ENCODE data around the gene RORC.

RORC gene

GRCh38 chr1:151849126-151849525 is 17.5 kb upstream of the RORC start:
- no peak for DNase-seq (ENCODE audit: low read depth in 2 of 2)

GRCh38 chr1:151847867-151848596 is 16.4 kb upstream of the RORC start:
- DNase-seq (ENCODE audit: low read depth in 2 of 2): no peak

- no peak for DNase-seq (ENCODE audit: low read depth in 2 of 2)
Observed at GRCh38 chr1:151846686-151847237, 15.2 kb upstream of the RORC start.

- DNase-seq (ENCODE audit: low read depth in 2 of 2): no peak
Observed at GRCh38 chr1:151846062-151846568, 14.5 kb upstream of the RORC start.

- DNase-seq (ENCODE audit: low read depth in 2 of 2): no peak
Observed at GRCh38 chr1:151843398-151843797, 11.8 kb upstream of the RORC start.

- DNase-seq (ENCODE audit: low read depth in 2 of 2): no peak
Observed at GRCh38 chr1:151841141-151841540, 9.5 kb upstream of the RORC start.

- DNase-seq (ENCODE audit: low read depth in 2 of 2): no peak
Observed at GRCh38 chr1:151840421-151840820, 8.8 kb upstream of the RORC start.

GRCh38 chr1:151839457-151840403 is 8.1 kb upstream of the RORC start, which contains the start of gene C2CD4D:
TSS of gene C2CD4D (minus strand) at chr1:151839820. CDS start at chr1:151838989, 831 bp downstream.
- peak; percentile 41 to 50 for DNase-seq (ENCODE audit: low read depth in 2 of 2)

- no peak for DNase-seq (ENCODE audit: low read depth in 2 of 2)
Observed at GRCh38 chr1:151839082-151839412, 7.4 kb upstream of the RORC start.

GRCh38 chr1:151838222-151839081 is 6.8 kb upstream of the RORC start:
- DNase-seq (ENCODE audit: low read depth in 2 of 2): no peak

- DNase-seq (ENCODE audit: low read depth in 2 of 2): no peak
Observed at GRCh38 chr1:151837884-151838221, 6.3 kb upstream of the RORC start.

- DNase-seq (ENCODE audit: low read depth in 2 of 2): no peak
Observed at GRCh38 chr1:151837197-151837596, 5.6 kb upstream of the RORC start.

- DNase-seq (ENCODE audit: low read depth in 2 of 2): no peak
Observed at GRCh38 chr1:151835596-151835995, 4.0 kb upstream of the RORC start.

- DNase-seq (ENCODE audit: low read depth in 2 of 2): no peak
Observed at GRCh38 chr1:151834239-151834638, 2.6 kb upstream of the RORC start.

GRCh38 chr1:151833172-151833900 is 1.7 kb upstream of the RORC start:
- no peak for DNase-seq (ENCODE audit: low read depth in 2 of 2)

GRCh38 chr1:151832318-151832980 is 847 bp upstream of the RORC start:
- DNase-seq (ENCODE audit: low read depth in 2 of 2): no peak

GRCh38 chr1:151831256-151831591 is 378 bp downstream of the RORC start:
- no peak for DNase-seq (ENCODE audit: low read depth in 2 of 2)

- DNase-seq (ENCODE audit: low read depth in 2 of 2): no peak
Observed at GRCh38 chr1:151830055-151830454, 1.5 kb downstream of the RORC start.

GRCh38 chr1:151829352-151830046 is 2.1 kb downstream of the RORC start:
- DNase-seq (ENCODE audit: low read depth in 2 of 2): no peak

GRCh38 chr1:151828921-151829320 is 2.7 kb downstream of the RORC start:
- DNase-seq (ENCODE audit: low read depth in 2 of 2): no peak

Measured in stimulated activated CD8-positive, alpha-beta memory T cell treated with anti-CD3 and anti-CD28 coated beads, Interleukin-15, amount 100 ng/mL, for 4 hours (primary cell).